HEK293 (cell line): ENCODE data around the gene NUDT4.

Source experiments
- ATF2 ChIP-seq: fragments of 450-650 bp; formaldehyde crosslinking; IDR thresholded peaks from 2 replicates; pipeline ENCODE4 v1.5.1; 2016; ENCODE audit warnings: missing biosample characterization, missing genetic modification characterization, low read depth
- BCL11A ChIP-seq: fragments of 450-650 bp; formaldehyde crosslinking; IDR thresholded peaks from 2 replicates; pipeline ENCODE4 v1.5.1; 2016; ENCODE audit warnings: low read depth, missing biosample characterization, missing genetic modification characterization
- BCL11B ChIP-seq: fragments of 450-650 bp; formaldehyde crosslinking; IDR thresholded peaks from 2 replicates; pipeline ENCODE4 v1.5.1; 2016; ENCODE audit warnings: low read depth, missing biosample characterization, missing genetic modification characterization
- ZBTB10 ChIP-seq: fragments of 450-650 bp; formaldehyde crosslinking; IDR thresholded peaks from 2 replicates; pipeline ENCODE4 v1.5.1; 2016; ENCODE audit warnings: missing biosample characterization, missing genetic modification characterization
- ZFP41 ChIP-seq: fragments of 450-650 bp; formaldehyde crosslinking; IDR thresholded peaks from 2 replicates; pipeline ENCODE4 v1.5.1; 2016; ENCODE audit warnings: missing biosample characterization, missing genetic modification characterization, borderline replicate concordance
- ZNF24 ChIP-seq: fragments of 450-650 bp; formaldehyde crosslinking; IDR thresholded peaks from 2 replicates; pipeline ENCODE4 v1.5.1; 2016; ENCODE audit warnings: missing biosample characterization, missing genetic modification characterization
- ZNF433 ChIP-seq: fragments of 450-650 bp; formaldehyde crosslinking; IDR thresholded peaks from 2 replicates; pipeline ENCODE4 v1.5.1; 2016; ENCODE audit warnings: missing biosample characterization, missing genetic modification characterization, low read depth
- ZNF776 ChIP-seq: fragments of 450-650 bp; formaldehyde crosslinking; IDR thresholded peaks from 2 replicates; pipeline ENCODE4 v1.5.0; 2017; ENCODE audit warnings: missing biosample characterization, missing genetic modification characterization, borderline replicate concordance
- ZNF777 ChIP-seq: fragments of 450-650 bp; formaldehyde crosslinking; IDR thresholded peaks from 2 replicates; pipeline ENCODE4 v1.5.1; 2017; ENCODE audit warnings: missing biosample characterization, missing genetic modification characterization, borderline replicate concordance
- TF ChIP-seq, protein P1 (sequence below): fragments of 450-650 bp; formaldehyde crosslinking; IDR thresholded peaks from 2 replicates; pipeline ENCODE4 v1.5.1; 2016; ENCODE audit warnings: missing biosample characterization, missing genetic modification characterization
- TF ChIP-seq, protein P2 (sequence below): fragments of 450-650 bp; formaldehyde crosslinking; IDR thresholded peaks from 2 replicates; pipeline ENCODE4 v1.5.1; 2016; ENCODE audit warnings: missing biosample characterization, missing genetic modification characterization

DNA sequence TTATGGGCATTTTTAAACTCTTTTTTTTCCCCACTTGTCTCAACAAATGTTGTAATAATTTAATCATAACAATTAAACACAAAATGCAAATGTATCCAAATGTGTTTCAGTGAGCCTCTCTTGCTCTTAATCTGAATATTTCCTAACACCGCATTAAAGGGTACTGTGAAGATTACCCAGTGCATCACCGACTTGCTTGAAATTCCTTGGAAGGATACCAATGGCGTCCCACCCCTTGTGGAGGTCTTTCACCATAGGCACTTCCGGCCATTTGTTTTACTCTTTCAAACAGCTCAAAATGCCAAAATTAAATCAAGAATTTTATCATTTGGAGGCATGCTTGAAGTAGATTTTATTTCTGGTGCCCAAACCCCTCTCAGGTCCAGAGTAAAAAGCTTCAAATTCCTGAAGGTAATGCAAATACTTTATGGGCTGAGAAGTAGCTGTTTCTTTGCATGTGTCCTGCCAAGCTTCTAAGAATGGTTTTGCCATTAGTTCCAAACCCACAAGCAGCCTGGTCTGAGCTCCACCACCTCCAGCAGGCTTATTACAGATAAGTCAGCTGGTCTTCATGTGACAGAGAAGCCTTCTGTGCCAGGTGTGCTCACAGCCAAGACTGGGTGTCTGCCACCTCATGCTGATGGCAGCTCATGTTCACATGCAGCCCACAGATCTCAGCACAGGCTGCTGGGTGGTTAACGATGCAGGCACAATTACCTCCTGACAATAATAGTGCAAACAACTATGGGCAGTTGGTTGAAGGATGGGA lies 16.4 kb upstream of the NUDT4 start:
- TF ChIP-seq, protein P1, sequence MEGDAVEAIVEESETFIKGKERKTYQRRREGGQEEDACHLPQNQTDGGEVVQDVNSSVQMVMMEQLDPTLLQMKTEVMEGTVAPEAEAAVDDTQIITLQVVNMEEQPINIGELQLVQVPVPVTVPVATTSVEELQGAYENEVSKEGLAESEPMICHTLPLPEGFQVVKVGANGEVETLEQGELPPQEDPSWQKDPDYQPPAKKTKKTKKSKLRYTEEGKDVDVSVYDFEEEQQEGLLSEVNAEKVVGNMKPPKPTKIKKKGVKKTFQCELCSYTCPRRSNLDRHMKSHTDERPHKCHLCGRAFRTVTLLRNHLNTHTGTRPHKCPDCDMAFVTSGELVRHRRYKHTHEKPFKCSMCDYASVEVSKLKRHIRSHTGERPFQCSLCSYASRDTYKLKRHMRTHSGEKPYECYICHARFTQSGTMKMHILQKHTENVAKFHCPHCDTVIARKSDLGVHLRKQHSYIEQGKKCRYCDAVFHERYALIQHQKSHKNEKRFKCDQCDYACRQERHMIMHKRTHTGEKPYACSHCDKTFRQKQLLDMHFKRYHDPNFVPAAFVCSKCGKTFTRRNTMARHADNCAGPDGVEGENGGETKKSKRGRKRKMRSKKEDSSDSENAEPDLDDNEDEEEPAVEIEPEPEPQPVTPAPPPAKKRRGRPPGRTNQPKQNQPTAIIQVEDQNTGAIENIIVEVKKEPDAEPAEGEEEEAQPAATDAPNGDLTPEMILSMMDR (tag by site-specific recombination), result no peak
- TF ChIP-seq ZBTB10 (tag by site-specific recombination) (no peak), ZNF776 (tag by site-specific recombination) (no peak), ZNF433 (tag by site-specific recombination) (no peak), ZNF24 (tag by site-specific recombination) (no peak), ATF2 (no peak), ZNF777 (tag by site-specific recombination) (no peak), BCL11A (no peak), BCL11B (tag by site-specific recombination) (no peak), ZFP41 (tag by site-specific recombination) (no peak)
- TF ChIP-seq, protein P2, sequence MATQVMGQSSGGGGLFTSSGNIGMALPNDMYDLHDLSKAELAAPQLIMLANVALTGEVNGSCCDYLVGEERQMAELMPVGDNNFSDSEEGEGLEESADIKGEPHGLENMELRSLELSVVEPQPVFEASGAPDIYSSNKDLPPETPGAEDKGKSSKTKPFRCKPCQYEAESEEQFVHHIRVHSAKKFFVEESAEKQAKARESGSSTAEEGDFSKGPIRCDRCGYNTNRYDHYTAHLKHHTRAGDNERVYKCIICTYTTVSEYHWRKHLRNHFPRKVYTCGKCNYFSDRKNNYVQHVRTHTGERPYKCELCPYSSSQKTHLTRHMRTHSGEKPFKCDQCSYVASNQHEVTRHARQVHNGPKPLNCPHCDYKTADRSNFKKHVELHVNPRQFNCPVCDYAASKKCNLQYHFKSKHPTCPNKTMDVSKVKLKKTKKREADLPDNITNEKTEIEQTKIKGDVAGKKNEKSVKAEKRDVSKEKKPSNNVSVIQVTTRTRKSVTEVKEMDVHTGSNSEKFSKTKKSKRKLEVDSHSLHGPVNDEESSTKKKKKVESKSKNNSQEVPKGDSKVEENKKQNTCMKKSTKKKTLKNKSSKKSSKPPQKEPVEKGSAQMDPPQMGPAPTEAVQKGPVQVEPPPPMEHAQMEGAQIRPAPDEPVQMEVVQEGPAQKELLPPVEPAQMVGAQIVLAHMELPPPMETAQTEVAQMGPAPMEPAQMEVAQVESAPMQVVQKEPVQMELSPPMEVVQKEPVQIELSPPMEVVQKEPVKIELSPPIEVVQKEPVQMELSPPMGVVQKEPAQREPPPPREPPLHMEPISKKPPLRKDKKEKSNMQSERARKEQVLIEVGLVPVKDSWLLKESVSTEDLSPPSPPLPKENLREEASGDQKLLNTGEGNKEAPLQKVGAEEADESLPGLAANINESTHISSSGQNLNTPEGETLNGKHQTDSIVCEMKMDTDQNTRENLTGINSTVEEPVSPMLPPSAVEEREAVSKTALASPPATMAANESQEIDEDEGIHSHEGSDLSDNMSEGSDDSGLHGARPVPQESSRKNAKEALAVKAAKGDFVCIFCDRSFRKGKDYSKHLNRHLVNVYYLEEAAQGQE (tag by site-specific recombination), result no peak
